HG03457 (cell line): Measurements from ENCODE around the gene KMT2E.

Experiments
- ATAC-seq: cut with Tn5 transposase; IDR thresholded peaks from one replicate; pipeline ENCODE4 v1.9.1; 2021; ENCODE audit warnings: moderate number of reproducible peaks; ENCODE audit not compliant: unreplicated experiment

The KMT2E gene

DNA sequence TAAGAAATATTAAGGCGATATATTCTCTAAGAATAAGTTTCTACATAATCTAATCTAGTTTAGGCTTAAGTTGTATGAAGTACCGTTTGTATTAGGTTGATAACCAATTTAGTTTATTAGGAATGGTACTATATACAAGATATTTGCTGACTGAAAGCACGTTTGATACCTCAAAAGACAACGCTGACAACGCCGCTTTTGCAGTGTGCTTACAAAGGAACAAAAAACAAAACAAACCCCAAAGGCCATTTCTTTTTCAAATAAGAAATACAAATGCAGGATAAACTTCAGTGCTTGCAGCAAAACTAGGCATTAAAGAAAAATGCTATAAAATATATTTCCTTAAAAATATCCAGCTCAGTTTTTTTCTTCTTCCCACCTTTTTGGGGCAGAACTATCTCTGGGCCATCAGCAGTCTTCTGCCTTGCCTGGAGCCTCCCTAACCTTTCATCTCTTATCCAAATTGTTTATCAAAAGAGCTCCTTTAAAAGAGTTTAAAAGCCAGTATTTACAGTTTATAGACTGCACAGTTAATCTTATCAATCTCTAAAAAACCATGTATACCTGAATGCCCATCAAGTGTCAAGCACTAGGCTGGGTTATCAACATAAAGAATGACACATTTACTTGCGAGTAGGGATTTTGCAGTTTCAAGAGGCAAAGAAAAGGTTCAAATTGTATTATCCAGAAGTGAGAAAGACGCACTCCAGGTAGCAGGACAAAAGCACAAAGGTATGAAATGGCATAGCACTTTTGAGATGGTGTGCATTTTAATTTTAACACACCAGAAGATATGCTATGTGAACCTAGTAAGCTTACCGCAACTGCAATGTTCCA is 4.1 kb upstream of the KMT2E start:
- ATAC-seq = no peak

DNA sequence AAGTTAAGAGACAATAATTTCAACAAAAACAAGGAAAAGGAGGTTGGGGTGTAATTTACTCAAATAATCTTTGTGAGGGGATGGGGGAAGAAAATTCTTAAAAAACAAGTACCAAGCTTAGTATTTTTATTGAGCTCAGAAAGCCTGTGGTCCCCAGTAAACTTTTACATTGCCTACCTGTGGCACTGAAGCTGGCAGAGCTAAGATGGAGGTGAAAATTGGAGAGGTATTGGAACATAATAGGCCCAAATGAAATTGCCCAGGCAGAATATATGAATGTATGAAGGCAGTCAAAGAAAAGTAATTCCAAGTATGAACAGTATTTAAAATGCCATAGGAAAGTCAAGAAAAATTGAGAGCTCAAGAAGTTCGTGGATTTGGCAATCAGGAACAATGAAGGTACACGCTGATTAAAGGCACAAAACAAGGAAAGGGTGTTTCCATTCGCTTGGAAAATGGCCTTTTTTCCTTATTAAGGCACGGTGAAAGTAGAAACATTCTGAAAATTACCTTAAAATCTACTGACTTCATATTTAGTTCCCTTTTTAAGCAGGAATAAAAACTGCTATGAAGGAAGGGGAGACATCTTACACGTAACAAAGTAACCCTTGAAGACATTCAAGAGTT is 3.4 kb upstream of the KMT2E start:
- no peak for ATAC-seq

DNA sequence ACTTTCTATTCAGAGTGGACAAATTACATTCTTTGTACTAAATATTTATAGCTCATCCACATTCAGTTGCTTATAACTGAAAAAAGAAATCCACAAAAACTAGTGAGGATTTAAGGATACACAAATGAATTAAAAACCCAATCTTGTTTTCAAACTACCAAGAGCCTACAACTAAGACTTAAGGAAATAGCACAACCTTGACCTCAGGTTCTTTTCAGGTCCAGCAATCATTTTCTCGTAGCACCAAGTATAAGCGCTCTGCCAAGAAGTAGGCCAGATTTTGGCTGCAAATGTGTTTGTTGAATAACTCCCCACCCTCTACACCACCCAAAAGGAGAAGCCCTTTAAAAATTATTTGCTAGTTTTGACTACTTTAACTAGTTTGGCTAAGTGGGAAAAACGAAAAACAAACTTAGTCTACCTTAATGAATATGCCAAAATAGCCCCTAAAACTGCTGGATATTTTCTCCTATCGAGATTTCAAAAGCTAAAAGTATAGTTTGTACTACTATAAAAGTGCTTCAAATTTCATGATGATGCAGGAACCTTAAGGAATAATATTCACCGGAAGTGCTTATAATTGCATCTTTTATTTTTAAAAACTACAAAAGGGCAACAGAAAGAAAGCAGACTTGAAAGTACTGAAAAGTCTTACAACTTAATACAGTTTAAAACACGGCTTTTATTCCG is 2.7 kb upstream of the KMT2E start:
- ATAC-seq = no peak

DNA sequence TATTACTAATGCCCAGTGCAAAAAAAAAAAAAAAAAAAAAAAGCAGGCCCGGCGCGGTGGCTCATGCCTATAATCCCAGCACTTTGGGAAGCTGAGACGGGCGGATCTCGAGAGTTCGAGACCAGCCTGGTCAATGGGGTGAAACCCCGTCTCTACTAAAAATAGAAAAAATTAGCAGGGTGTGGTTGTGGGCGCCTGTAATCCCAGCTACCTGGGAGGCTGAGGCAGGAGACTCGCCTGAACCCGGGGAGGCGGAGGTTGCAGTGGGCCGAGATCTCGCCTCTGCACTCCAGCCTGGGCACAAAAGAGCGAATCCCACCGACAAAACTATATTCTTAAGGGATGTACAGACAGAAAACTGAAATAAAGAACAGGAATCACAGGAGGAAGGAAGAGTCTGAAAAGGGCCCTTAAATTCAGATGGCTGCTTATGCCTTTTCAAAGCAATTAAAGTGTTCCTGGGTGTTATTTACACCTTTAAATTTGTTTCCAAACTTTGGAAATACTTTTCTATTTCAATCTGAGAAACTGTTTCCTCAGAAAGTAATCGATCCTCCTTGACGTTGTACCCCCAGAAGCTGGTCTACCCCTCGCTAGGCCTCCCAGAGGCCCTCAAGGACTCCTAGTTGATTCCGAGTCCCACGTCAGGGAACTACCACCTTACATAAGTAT is 2.0 kb upstream of the KMT2E start:
- ATAC-seq = no peak

DNA sequence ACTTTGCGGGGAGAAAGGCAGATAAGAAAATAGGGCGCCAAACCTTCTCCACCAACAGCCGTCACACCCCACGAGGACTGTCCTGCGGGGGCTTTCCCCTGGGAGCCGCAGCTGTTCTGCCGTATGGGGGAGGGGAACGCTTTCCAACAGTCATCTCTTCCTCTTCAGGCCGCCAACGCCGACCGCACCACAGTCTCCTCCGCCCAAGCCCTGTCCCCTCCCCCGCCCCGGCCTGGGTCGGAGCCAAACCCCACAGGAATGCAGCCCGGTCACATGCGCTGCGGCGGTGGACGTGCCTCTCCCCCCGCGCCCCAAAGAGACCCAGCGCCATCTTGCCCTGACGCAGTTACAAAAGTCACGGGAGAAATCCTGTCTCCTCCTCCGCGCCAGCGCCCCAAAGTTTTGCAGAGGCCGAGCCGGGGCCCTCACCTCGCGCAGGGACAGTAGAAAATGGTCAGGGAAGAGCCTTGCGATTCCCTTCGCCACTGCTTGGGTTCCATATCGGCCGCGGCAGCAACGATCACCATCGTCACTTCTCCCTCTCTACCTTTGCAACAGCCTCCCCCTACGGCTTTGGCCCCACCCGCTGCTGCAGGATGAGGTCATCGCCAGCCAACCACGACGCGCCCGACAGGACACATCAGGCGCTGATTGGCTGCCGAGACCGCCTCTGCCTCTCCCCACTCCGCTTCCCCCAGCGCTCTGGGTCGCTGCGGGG is 1.3 kb upstream of the KMT2E start:
- peak; percentile 64 for ATAC-seq

DNA sequence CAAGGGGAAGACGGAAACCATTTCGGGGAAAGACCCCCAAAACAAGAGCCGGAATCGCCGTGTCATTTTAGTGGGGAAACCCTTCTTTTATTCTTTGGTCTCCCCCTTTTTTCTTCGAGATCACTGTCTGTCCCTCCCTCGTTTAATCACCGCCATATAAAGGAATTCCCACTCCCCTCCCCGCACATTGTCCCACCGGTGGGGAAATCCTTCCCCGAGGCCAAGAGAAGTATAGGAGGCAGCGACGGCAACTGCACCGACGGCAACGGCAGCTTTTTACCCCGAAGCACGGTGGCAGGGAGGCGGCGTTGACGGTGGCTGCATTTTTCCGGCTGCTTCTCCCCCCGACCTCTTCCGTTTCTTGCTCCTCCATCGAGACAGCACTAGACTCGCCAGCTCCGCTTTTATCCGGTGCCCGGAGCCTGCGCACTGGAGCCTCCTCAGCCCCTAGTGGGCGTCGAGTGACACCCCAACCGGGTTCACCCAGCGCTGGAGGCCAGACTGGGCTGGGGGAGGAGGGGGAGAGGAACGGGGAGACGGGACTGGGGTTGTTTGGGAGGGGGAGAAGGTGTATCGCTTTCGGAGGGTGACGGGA is 687 bp upstream of the KMT2E start:
- ATAC-seq = peak; percentile 35

DNA sequence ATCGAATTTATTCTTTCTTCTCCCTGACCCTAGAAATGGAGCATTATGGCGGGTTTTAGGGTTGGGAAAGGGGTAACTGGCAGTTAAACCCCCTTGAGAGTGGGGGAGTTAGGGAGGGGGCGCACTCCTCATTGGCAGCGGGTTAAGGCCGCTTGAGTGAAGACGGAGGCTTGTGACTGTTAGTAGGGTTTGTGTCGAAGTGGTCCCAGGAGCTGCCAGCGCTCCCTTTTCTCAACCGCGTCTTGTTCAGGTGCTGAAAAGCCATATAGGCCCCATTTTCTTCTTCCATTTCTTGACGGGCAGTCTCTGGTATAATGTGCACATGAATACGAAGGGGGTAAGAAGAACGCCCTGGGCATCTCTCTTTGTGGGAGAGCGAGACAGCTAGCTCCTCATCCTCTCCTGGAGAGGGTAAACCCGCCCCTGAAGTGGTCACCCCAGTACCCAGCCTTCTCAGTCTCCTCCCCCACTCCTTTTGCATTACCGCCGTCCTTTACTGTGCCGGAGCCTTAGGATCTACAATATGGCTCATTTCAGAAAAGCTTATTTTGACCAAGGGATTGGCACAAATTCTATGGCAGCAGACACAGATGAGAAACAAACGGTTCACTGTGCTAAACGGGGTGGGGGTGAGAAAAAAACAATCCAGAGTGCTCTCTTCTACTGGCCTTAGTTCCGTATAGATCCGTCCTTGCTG is 836 bp downstream of the KMT2E start:
- no peak for ATAC-seq

DNA sequence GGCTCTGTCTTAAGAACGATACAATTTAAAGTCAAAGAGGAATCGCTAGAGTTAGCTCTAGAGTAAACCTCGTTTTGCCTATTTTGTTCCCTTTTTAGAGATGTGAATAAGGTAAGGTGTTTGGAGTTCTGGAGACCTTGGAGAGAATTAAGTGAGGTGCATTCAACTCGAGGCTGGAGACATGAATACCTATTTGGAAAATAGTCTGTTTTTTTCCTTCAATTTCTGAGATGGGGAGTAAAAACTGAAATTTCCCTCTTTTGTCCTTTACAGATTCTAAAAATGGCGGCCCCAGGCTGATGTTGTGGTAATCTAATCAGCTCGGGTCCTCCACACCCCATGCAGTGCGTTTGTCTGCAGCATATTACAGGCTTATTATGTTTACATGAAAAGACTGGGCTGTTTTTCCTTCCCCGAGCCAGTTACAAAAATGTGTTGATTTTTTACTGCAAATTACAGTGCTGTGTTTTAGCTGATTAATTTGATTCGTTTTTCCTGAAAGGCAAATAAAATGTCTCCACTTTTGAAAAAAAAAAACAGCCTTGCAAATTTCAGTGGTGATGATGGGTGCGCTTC is 1.5 kb downstream of the KMT2E start:
- no peak for ATAC-seq

DNA sequence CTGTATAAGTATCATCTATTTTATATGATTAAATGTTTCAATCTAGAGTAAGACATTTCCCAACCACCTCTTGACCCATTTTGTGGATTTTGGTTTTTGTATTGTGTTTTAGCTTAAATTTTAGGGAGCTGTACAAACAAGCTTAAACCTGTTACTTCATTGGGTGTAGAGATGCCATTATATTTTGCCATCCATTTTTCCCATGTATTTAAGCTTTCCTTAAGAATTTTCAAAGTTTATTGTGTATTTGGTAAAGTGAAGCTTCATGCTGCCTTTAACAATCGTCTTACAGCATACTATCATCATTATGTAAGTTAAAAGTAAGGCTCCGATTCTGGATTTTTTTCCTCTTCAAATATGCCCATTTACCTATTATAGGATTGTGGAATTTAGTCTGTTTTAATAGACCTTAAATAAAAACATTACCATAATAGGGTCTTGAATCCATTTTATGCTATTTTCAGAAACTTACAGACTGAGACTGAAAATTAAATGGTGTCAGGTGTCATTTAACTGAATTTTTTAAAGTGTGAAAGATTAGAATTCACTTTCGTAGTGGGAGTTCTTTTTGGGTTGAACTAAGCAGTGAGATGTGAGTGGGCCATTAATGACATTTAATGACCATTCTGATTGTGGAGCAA is 2.2 kb downstream of the KMT2E start:
- no peak for ATAC-seq

DNA sequence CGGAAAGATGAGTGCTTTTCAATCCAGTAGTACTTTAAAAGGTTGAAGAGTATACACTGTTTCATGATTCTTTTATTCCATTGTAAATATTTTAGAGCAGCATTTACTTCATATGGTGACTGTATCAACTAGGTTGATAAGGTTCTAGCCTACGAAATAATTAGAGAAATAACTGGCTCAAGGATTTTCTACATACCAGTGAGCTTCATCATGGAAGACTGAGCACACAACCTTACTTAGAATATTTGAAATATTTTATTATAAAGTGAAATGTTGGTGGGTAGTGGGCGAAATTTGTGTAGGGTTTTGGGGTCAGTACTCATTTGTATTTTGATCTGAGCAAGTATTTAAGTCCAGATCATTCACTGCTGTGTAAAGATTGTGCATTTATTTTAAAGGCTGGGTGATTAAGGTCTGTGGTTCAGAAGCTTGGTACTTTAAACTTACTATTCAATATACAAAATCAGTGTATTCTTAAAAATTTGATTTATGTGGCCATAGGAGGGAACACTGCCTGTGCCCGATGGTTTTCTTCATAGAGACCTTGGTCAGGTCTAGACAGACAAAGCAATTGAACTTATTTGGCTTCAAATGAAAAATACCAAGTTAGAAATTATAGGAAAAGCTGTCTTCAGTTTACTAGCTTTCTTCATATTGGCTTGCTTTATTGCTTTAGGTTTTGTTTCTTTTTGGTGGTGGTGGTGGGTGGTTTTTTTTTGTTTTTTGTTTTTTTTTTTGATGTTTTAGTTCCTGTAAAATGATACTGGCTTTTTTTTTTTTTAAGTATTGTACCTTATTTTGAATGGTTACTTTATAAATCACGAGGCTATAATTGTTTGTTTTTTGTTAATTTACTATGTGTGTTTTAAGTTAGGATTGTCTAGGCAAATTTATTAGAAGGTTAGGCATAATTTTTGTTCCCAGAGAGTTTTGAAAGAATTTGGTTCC is 3.0 kb downstream of the KMT2E start:
- no peak for ATAC-seq

DNA sequence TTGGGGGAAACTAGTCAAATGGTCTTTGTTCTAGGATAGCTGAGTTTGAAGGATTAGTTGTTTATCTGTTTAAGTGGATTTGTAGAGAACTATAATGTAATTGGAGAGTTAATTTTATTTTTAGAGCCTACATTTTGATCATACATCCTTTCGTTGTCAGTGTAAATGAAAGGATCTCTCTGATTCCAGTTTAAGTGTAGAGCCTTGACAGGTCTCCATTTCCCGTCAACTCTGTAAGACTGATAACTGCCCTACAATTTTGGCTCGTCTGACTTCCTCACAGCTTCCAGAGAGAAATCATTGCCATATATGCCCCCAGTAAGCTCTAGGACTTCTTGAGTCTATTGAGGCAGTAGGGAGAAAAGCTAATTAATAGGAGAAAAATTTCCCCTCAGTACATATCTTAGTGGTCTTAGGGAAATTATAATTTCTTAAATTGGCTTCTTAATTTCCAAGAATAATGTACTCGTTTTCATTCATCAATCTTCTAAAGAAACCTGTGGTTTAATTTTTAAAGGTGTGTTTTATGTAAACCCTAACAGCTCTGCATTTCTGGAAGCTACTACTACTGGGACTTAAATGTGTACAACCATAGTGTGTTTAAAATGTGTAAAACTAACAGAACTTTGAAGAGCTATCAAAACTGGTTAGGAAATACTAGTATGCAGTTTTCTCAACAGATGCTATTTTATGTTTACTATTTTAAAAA is 3.8 kb downstream of the KMT2E start:
- no peak for ATAC-seq

DNA sequence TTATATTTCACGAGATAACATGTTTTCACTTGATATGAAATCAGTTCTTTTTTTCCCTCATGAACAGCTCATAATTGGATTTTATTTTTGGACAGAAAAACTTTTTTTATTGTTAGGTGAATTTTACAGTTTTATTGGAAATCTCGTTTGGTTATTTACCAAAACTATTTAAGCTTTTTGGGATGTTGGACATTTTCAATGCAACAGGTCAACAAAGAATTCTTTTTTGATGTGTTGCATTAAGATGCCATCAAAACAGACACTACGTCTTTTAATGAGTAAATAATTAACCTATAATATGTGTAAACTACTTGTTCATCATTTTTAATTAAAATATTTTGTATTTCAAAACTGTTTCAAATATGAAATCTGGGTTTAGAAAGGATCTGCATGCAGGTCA is 5.3 kb downstream of the KMT2E start:
- ATAC-seq = no peak

DNA sequence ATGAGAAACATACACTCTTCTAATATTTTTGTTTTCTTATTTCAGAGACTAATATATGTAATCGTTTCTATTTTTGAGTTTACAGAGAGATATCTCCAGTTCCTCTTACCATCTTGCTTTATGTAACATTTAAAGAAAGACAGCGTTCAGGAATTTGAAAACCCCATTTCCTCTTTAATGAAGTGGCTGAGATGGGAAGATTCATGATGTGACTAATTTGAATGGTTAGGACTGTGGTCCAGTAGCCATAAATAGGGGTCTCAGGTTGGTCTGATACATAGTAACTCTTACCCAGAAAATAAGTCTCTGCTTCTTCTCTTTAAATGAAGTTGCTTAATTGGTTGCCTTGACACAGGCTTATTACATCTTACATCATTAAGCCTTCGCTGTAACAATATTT is 6.9 kb downstream of the KMT2E start:
- ATAC-seq = no peak

DNA sequence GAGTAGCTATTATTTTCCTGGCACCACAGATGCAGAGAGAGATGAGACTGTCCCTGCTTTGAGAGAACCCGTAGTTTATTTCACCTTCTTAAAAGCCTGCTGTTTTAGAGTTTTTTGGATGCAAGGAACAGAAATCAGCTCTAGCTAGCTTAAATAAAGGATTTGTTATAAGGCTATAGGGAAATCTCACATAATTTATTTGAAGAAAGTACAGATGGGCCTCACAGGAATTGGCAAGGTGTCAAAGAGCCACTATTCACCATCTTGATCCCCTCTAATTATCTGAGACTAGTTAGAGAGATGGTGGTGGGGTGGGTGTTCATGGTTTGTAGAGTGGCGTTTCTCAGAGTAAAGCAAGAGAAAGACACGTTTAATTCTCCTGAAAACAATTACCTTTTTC is 7.3 kb downstream of the KMT2E start:
- ATAC-seq = no peak

DNA sequence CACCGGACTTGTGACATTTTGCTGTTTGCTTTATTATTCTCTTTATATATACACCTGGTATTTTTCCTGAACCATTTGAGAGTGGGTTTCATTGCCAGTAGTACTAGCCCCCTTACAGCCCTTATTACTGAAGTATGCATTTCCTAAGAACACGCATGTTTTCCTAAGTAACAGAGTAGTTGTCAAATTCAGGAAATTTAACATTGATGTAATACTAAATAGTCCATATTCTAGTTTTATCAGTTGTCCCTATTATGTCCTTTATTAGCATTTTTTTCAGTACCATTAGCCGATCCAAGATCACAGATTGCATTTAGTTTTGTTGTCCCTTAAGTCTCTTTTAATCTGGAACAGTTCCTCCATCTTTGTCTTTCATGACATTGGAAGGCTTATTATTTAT is 8.0 kb downstream of the KMT2E start:
- ATAC-seq = no peak

DNA sequence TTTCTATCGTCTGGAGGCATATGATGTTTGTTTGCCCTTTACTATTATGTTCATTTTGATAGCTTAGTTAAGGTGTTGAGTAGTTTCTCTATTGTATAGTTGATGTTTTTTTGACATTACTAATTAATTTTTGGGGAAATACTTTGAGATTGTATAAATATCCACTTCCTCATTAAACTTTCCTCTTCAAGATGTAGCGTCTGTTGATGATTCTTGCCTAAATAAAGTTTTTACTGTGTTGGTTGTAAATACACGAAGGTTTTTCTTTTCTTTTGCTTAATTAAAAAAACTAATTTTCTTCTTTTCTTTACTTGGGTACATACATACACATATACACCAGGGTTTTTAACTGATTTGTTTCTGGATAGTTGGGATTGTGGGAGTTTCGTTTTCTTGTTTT is 8.5 kb downstream of the KMT2E start:
- ATAC-seq = no peak

DNA sequence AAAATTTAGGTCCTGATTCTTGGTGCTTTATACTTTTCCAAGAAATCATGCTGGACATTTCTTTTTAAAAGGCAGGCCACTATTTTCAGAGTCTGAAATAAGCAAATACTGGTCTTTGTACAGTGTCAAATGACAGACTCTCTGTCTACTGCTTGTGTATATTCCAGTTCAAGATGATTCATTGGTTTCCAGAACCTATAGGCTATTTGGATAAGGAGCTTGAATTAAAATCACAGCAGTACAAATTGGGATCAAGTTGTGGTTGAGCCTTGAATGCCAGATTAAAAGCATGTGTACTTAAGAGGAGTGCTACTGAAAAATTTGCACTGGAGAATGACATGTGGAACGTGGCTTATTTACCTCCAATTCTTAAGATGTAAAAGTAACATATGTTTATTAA is 10.7 kb downstream of the KMT2E start:
- no peak for ATAC-seq
